HepG2 (cell line): ENCODE results near the gene SLC38A2. TPM values are rescaled to one million over a fixed set of nuclear protein-coding genes. Genes with fewer than 3 reads are reported as not detected.
A peak's percentile ranks its signal among the peaks of the same experiment; 100 is the strongest.

Experiments
- AHR ChIP-seq: IDR thresholded peaks from 2 replicates; pipeline ENCODE4 v1.6.1; 2018; ENCODE audit warnings: missing genetic modification reagents, missing compliant biosample characterization
- CBX5 ChIP-seq: sonication (generic); formaldehyde crosslinking; IDR thresholded peaks from 2 replicates; pipeline ENCODE4 v1.4.0; 2020; ENCODE audit warnings: missing genetic modification reagents, borderline replicate concordance
- CSRNP1 ChIP-seq: sonication (generic); formaldehyde crosslinking; IDR thresholded peaks from 2 replicates; pipeline ENCODE4 v1.8.1; 2023; ENCODE audit warnings: mild to moderate bottlenecking, missing genetic modification reagents
- ELF3 ChIP-seq: IDR thresholded peaks from 2 replicates; pipeline ENCODE4 v1.6.1; 2016; ENCODE audit warnings: missing genetic modification reagents, missing compliant biosample characterization
- ETV6 ChIP-seq: sonication (generic); formaldehyde crosslinking; conservative IDR thresholded peaks from 2 replicates; pipeline ENCODE4 v1.4.0; 2020; ENCODE audit warnings: missing genetic modification reagents
- FOXA1 ChIP-seq, 2 experiments: fragments of 450-650 bp in 1 of 2; sonication (generic) in 1 of 2; formaldehyde crosslinking in 1 of 2; IDR thresholded peaks; 2 replicates each; pipeline versions ENCODE4 v1.4.0 to v1.6.1; 2016 to 2020; ENCODE audit warnings: missing genetic modification reagents in 1 of 2
- ZBTB39 ChIP-seq: sonication (generic); formaldehyde crosslinking; IDR thresholded peaks from 2 replicates; pipeline ENCODE4 v1.5.0; 2020; ENCODE audit warnings: missing genetic modification reagents
- ZMAT3 ChIP-seq: sonication (generic); formaldehyde crosslinking; conservative IDR thresholded peaks from 2 replicates; pipeline ENCODE4 v1.7.0; 2021; ENCODE audit warnings: missing genetic modification reagents
- ZNF318 ChIP-seq: sonication (generic); formaldehyde crosslinking; IDR thresholded peaks from 2 replicates; pipeline ENCODE4 v1.4.0; 2020; ENCODE audit warnings: mild to moderate bottlenecking, missing genetic modification reagents
- ZNF546 ChIP-seq: sonication (generic); formaldehyde crosslinking; conservative IDR thresholded peaks from 2 replicates; pipeline ENCODE4 v1.8.1; 2023; ENCODE audit warnings: mild to moderate bottlenecking, missing genetic modification reagents
- ZNF552 ChIP-seq: sonication (generic); formaldehyde crosslinking; IDR thresholded peaks from 2 replicates; pipeline ENCODE4 v1.9.0; 2022; ENCODE audit warnings: missing genetic modification reagents, mild to moderate bottlenecking, borderline replicate concordance
- ZNF580 ChIP-seq: IDR thresholded peaks from 2 replicates; pipeline ENCODE4 v1.6.1; 2016; ENCODE audit warnings: low read depth, borderline replicate concordance
- ZNF670 ChIP-seq: sonication (generic); formaldehyde crosslinking; IDR thresholded peaks from 2 replicates; pipeline ENCODE4 v1.8.0; 2022; ENCODE audit warnings: mild to moderate bottlenecking, missing genetic modification reagents, borderline replicate concordance
- polyA plus RNA-seq, 8 experiments: library from polyadenylated mRNA; depleted of rRNA in 3 of 8; stranded (reverse) in 7 of 8; unstranded in 1 of 8; fragments of >200 nt; fragmentation: Illumina TruSeq in 4 of 8; extraction: Trizol in 4 of 8; gene quantifications; 2 replicates each; pipeline versions ENCODE4 v1.2.1 to v1.2.3, GENCODE V29; 2011 to 2016; ENCODE audit warnings: low read depth in 4 of 8, missing spikeins in 1 of 8, mixed read lengths in 1 of 8; ENCODE audit not compliant: insufficient read depth in 1 of 8
- total RNA-seq, 5 experiments: library from RNA; depleted of rRNA; stranded (reverse); fragments of >200 nt; fragmentation: Illumina TruSeq; extraction: Trizol; gene quantifications; 2 replicates each; pipeline ENCODE4 v1.2.3, GENCODE V29; 2016; ENCODE audit warnings: low read depth in 1 of 5

Gene SLC38A2
- total and polyA plus RNA-seq, 2 of the 13 experiments (the other 11 are each of a cell fraction or from before 2014, with no cell fraction given) = 368 to 880 TPM

- TF ChIP-seq ZMAT3 = 0 out of 2 replicates have a peak, but pooled peaks have one; percentile 12
- peak; percentile 38; the same call in 1 of the 2 replicates for TF ChIP-seq ELF3 (CRISPR knock-in tag)
- peak; percentile 61; the same call in 1 of the 2 replicates for TF ChIP-seq ZNF318 (CRISPR knock-in tag)
- 0 out of 2 replicates have a peak, but pooled peaks have one; percentile 15 for TF ChIP-seq ZNF546 (CRISPR knock-in tag)
- no peak for TF ChIP-seq CSRNP1 (CRISPR knock-in tag)
- no peak for TF ChIP-seq ZNF552 (CRISPR knock-in tag)
- TF ChIP-seq ETV6 (CRISPR knock-in tag) = peak; percentile 72; the same call in 1 of the 2 replicates
- peak; percentile 53; the same call in 1 of the 2 replicates for TF ChIP-seq CBX5 (CRISPR knock-in tag)
- peak; percentile 15; the same call in 1 of the 2 replicates for TF ChIP-seq ZNF670
- no peak for TF ChIP-seq FOXA1 (IDR thresholded peaks at IDR 0.05)
- TF ChIP-seq FOXA1 (CRISPR knock-in tag; IDR thresholded peaks at IDR 0.05) = peak; percentile 50
- TF ChIP-seq ZNF580 (CRISPR knock-in tag) = peak; percentile 28; the same call in 1 of the 2 replicates
- TF ChIP-seq ZBTB39 = 0 out of 2 replicates have a peak, but pooled peaks have one; percentile 2
- peak; percentile 63; the same call in 1 of the 2 replicates for TF ChIP-seq AHR (CRISPR knock-in tag)
Measured at GRCh38 chr12:46383654-46384450, 11.3 kb upstream of the SLC38A2 start (continued).
